ENCODE measurements around the gene AEBP2.
"Not testable (repeated sequence)": the region's sequence is repeated elsewhere in the genome, so short reads cannot be mapped to it uniquely, and the experiment has no call there.

The AEBP2 gene

DNA sequence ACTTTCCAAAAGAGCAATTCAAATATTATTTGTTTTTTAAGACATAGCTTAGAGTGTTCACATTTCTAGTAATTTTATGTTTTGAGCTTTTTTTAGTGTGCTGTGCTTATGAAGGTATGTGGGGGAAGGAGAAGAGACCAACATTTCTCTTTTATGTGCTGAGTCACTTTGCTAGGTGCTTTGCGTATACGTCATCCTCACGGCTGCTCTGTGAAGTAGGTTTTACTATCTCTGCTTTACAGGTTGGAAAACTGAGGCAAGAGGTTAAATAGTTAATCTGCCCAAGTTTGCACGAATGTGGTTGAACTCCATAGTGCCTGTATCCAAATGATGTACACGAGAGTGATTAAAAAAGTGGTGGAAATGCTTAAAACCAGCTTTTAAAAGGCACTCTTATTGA, 75.9 kb downstream of the AEBP2 start:
- no peak for DNase-seq

DNA sequence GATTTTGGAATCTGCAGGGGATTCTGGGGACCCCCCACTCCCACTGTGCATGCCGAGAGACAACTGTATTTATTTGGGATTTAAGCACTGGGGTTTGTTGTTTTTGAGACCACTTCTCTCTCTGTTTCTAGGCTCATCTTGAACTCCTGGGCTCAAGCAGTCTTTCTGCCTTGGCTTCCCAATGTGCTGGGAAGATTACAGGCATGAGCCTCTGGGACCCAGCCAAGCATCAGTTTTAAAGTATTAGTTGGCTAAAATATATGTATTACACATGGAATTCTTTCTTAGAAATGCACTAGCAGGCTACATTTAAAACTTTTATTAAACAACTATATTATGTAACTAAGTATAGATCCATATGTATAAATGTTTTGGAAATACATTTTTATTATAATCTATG, 78.3 kb downstream of the AEBP2 start:
- no peak for DNase-seq

DNA sequence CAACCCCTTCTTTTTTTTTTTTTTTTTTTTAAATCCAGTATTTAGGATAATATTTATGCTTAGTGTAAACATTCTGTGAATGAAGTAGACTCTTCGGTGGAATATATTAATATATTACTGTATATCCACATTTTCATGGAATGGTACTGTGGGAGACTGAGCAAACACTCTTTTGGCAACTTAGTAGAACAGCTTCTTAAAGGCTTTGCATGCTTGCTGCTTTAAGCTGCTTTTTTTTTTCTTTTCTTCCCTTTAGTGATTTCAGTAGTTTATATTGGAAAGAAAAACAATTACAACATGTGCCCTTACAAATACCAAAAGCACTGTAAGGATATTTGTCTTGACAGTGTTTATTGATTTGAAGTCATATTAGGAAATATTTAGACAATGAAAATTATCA, 78.9 kb downstream of the AEBP2 start:
- no peak for DNase-seq

DNA sequence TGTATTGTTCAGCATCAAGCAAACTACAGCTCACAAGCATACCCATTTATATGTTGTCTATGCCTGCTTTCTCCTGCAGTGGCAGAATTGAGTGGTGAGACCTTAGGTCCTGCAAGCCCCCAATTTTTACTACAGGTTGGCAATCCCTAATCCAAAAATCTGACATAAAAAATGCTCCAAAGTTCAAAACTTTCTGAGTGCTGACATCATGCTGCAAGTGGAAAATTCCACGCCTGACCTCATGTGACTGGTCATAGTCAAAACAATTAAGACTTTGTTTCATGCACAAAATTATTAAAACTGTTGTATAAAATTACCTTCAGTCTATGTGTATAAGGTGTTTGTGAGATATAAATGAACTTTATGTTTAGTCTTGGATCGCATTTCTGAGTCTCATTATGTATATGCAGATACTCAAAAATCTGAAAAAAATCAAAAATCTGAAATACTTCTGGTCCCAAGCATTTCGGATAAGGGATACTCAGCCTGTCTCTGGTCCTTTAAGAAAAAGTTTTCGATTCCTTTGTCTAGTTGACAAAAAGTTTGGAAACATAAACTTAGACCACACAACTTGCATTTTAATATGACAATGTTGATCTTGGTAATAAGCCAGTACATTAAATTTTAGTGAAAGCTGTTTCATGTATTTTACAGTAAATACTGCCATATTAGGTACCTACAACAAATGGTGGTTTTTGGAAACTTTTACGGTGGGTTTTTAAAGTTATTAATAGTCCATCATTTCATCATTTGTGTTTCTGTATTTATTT, 81.5 kb downstream of the AEBP2 start:
- DNase-seq, result no peak

DNA sequence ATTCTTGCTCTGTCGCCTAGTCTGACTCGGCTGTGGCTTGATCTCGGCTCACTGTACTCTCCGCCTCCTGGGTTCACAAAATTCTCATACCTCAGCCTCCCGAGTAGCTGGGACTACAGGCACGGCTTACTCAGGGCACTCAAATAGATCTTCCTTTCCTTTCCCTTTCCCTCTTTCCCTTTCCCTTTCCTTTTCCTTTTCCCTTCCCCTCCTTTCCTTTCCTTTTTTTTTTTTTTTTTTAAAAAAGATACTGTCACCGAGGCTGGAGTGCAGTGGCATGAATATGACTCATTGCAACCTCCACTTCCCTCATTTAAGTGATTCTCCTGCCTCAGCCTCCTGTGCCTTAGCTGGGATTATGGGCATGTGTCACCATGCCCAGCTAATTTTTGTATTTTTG, 86.0 kb downstream of the AEBP2 start:
- no peak for DNase-seq

DNA sequence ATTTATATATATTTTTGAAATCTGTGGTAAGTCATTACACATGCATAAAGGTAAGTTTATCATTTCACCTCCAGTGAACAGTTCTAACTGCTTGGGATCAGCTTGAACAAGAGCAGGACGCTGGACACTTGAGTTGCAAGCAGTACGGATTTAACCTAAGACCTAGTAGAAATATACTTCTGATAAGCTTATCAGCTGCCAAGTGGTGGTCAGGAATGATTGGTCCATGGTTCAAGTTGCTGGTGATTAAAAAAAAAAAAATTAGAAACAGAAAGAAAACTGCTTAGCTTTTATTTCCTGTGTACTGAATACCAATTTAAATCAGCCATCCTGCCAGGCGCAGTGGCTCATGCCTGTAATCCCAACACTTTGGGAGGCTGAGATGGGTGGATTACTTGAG, 88.6 kb downstream of the AEBP2 start:
- no peak for DNase-seq

DNA sequence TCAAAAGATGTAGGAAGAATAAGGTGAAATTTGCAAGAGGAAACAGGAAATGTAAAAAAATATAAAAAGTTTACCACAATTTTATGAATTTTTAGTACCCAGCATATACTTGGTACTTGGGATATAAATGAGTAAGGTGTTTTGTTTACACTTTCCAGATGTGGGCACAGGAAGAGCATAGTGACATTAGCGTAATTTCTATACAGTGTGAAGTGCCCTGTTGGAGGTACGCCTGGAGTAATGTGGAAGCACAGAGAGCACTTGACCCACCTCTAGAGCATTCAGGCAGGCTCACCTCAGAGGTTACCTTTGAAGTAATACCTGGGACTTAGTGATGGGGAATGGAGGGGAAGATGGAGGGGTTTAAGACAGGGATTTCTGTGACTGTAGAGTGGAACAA, 89.5 kb downstream of the AEBP2 start:
- no peak for DNase-seq

DNA sequence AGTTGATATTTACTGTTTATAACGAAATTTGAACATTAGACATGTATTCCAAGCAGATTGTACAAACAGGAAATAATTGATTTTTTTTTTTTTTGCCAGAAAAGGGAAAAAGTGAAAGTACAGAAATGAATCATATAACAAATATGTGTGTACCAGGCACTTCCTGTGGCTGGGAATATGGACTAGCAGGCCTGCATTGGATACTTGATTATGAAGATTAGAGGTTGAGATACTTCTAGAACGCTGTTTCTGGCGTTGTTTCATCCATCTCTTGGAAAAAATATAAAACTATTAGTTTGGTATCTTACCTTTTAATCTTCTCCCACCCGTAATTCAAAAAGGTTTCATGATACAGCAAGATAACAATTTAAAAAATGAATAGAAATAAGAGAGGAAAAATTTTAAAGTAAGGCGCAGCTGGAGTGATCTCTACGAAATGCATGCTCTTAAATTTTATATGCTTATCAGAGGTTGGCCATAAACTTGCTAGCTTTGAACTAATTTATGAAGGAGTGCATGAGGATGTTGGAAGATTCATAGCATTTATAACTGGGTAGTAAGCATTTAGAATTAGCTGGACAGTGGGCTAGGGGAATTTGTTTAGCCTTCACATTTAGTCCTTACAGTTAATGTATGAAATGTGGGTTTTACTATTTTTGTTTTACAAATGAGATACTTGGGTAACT, 90.8 kb downstream of the AEBP2 start:
- DNase-seq, result no peak

DNA sequence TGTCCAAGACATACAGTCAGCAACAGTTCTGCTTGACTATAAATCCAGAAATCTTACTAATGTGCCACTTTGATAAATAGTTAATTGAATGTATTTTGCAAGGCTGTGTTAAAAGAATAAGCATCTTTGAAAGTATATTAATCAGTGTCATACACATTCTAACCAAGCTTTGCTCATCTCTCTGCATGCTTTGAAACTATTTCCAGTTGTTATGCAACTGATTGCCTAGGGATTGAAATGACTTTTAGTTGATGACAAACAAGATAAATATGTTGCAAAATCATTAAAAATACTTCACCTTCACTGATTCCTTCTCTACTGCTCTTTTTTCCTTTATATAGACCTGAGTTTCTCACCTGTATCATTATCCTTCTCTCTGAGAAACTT, 91.3 kb downstream of the AEBP2 start:
- DNase-seq, result no peak

DNA sequence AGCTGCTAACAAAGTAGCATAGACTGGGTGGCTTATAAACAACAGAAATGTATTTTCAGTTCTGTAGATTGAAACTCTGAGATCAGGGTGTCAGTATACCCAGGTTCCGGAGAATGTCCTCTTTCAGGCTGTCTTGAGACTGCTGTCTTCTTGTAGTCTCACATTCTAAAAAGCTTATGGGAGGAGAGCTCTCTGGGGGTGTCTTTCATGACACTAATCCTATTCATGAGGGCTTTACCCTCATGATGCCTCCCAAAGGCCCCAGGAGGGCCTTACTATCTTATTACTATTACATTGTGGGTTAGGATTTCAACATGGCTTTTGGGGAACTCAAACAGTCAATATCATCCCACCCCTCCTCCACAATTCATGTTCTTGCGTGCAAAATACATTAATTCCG, 94.3 kb downstream of the AEBP2 start:
- no peak for DNase-seq

DNA sequence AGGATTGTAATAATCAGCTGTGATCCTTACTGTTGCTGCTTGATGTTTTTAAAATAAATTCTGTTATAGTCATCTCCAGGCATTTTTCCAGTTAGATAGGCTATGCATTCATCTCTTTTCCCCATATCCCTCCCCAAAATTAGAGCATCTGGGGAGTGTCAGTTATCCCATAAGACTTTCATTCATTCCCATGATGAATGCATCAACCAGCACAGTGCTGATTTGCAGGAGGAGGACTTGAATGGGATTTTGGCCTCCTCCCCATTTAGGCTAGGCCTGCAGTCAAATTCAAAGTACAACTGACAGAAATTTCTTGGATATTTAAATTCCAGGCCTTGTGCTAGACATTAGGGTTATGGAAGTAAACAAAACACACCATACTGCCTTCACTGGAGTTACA, 99.8 kb downstream of the AEBP2 start:
- DNase-seq, result no peak

DNA sequence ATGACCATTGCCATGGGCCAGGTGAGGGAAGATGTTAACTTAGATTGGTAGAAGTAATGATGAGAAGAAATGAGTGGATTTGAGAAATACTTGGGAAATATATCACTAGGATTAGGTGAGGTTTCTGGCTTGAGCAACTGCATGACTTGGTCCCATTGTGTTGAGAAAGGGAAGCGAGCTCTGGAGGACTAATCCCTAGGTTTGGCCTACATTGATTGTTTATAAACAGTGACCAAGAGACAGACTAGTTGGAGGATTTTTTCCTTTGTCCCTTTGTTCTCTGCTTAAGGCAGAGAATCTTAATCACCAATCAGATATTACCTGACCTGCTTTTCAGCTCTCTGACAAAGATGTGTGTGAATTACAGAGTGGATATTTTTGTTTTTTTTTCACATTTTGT, 100.5 kb downstream of the AEBP2 start:
- no peak for DNase-seq

DNA sequence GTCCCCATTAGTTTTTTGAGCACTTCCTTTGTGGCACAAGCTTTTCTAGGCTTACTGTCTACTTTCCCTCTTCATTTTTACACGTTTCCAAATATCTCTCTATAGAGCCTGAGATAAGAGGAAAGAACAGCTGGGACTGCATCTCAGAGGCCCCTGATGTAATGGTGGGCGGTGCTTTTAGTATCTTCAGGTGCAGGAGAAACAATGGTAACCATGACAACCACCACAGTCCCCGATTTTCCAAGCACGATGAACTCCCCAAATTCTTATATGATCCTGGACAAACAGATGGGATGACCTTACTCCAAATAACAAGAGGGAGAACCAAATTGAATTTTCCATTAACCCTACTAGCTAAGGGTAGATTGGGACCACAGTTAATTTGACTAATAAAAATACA, 103.3 kb downstream of the AEBP2 start:
- no peak for DNase-seq

DNA sequence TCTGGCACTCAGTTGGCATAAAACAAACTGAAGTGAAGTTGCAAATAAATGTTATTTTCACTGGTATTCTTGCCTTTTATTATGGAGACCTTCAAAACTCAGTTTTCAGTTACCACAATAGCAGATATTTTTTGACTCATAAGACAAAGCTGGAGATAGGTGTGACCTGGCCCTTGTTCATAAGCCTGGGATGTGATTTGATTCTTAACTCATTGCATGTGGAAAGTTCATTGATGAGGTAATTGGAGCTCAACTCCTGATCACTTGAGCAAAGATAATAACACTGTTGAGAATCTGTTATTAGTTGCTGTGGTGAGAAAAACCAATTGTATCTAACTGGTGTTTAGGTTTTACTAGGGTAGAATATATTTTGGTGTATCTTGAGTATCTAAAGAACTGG, 105.1 kb downstream of the AEBP2 start:
- no peak for DNase-seq

DNA sequence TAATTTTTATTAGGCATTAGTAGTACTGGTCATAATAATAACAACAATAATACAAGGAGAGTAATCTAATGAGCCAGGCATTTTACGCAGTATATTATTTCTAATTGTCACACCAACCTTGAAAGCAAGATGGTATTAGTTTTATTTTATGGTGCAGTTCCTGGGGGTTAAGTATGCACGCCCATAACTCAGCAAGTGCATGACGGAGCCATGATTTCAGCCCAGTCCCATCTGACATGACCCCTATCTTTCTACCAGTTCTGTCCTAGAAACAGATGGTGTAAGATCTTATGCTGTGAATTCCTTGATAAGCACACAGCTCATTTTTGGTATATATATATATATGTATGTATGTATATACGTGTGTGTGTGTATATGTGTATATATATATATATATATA, 106.0 kb downstream of the AEBP2 start:
- no peak for DNase-seq

DNA sequence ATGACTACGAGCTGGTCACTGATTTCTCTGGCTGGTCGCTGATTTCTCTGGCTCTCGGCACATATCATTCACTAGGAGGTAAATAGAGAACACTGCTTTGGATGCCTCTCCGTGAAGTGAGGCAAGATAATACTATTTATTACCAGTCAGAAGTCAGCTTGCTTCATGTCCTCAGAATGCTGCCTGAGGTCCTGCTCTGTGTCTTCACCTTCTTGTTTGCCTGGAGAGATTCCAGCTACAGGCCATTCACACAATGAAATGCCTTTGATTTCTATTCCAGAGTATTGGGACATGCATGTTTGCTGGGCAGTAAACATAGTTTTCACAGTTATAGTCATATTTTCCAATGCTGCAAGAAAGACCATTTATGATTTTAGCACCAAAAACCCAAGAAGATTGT, 106.7 kb downstream of the AEBP2 start:
- no peak for DNase-seq

DNA sequence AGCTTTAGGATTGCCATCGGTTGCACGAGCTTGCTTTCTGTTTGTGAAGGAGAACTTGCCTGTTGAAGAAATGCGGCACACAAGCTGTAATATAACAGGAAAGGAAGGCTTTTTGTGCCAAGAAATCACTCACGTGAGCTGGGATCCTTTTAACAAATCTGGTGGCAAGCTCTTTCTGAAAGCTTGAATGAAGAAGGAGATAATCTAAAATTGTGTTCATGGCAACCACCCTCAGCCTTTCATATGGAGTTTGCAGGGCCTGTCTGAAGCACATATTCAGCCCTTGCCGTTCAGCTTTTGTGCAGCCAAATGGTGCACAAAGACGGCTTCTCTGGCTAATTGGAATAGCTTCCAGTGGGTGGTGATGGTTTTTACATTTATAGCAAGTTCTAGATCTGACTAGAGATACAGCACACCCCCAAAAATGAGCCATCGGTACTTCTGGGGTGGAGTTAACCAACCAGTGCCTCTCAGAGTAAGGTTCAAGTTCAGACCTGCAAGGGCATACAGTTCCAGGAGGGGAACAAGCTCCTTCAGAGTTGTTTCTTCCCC, 107.4 kb downstream of the AEBP2 start:
- DNase-seq, result no peak

DNA sequence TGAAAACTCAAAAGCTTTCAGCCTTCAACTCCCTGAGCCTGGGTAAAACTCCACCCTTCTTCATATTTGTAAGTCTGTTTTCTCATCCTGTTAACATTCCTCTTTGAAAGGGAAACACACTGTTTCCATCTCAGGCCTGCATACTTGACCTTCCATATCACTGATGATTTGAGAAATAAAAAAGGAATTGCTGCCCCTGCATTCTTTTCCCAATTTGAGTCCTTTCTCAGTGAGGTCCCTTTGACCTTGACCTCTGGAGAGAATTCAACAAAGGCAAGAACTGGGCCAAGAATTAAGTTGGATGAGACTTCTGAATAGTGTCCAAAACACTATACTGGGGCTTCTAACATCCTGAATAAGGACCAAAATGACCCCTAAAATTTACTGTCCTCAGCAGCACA, 108.0 kb downstream of the AEBP2 start:
- DNase-seq, result no peak

DNA sequence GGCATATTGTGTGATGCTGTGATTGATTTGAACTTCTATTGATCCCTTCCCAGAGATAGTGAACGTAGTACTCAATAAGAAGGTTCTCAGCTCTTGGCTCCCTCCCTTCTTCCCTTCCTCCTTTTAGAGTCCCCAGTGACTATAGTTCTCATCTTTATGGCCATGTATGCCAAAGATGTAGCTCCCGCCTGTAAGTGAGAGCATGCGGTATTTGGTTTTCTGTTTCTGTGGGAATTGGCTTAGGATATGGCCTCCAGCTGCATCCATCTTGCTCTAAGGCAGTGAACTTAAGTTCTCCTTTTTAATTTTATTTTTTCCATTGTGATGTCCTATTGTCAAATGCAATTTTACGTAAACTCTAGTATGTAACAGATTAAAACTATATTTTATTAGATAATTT, 109.5 kb downstream of the AEBP2 start:
- no peak for DNase-seq

DNA sequence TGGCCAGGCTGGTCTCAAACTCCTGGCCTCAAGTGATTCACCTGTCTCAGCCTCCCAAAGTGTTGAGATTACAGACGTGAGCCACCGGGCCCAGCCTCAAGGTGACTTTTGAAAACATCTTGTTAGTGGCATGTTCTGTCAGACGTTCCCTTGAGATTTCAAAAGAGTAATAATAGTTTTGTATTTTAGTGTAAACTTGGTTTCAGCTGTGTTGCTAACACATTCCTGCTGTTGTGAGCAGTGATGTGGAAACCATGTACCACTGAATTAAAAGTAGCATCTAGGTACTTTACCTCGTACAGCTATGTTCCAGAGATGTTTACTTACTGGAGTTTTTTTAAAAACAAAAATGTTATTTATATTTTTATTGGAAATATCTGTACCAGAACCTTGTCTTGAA, 111.3 kb downstream of the AEBP2 start:
- no peak for DNase-seq

DNA sequence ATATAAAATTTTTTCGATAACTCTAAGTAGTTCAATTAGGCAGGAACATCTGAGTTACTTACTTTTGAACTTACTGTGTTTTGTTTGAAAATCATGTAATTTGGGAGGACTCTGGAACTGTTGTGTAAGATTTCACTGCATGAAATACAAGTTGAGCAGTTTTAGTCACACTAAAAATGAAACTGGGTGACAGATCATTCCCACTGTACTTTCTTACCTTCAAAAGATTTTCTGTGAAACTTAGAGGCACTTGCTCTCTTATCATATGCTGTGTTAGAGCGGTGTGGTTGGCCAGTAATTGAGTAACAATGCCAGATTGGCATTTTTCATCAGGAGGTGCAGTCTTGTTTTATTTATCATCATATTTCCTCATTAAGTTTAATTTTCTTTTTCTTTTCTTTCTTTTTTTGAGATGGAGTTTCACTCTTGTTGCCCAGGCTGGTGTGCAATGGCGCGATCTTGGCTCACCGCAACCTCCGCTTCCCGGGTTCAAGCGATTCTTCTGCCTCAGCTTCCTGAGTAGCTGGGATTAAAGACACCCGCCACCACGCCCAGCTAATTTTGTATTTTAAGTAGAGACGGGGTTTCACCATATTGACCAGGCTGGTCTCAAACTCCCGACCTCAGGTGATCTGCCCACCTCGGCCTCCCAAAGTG, 113.3 kb downstream of the AEBP2 start:
- not testable (repeated sequence) for DNase-seq

DNA sequence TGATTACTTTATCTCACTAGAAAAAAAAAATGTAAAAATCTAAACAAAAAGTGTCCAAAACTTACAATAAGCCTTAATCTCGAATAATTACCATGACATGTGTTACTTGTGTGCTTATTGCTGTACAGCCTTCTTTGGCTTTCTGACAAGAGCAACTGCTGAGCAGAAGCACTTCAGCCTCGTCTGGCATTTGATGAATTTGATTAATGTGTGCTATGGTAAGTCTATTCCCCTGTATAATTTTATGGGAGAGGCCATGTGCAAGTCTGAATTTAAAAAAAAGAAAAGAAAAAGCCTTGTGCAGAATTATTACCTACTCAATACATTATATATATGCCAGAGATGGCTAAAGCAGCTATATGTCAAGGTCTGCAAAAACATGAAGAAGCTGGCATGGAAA, 113.9 kb downstream of the AEBP2 start:
- DNase-seq, result peak; percentile 75

DNA sequence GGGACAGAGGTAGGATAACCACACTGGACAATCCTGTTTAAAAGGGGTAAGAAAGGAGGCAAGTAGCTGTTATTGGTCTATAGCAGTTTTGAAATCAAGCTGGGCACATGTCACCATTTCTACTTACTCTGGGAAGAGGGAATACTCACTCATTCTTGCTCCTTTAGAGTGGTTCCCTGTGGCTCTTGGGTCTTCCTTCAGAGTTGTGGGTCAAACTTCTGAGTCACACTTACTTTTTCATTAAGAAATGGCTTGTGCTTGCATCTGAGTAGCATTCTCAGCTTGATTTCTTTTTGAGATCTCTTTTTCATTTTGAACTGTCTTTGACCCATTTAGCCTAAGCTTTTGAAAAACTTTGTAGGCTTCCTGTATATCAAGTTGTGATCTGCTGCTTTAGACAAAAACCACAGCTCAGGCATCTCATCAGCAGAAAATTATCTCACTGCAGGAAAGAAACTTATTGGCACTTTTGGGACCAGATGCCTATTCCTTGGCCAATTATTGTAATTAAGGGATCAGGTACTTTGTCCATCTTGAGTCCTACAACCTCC, 122.2 kb downstream of the AEBP2 start:
- DNase-seq, result no peak

All from NCI-H1694 (cell line).